ENCODE data around the gene AMOT. TPM values are rescaled to one million over a fixed set of nuclear protein-coding genes. Genes with fewer than 3 reads are reported as not detected.
A peak's percentile ranks its signal among the peaks of the same experiment; 100 is the strongest.

AMOT gene
- total RNA-seq, 1 donor from 2014 or later = 8.6 TPM

GRCh38 chrX:112760697-112761096 is 79.9 kb downstream of the AMOT start:
- DNase-seq (no peak), ATAC-seq (ENCODE audit: poor library complexity) (no peak)
- intact Hi-C loops (cut with DNase I) = no loop called here

DNA sequence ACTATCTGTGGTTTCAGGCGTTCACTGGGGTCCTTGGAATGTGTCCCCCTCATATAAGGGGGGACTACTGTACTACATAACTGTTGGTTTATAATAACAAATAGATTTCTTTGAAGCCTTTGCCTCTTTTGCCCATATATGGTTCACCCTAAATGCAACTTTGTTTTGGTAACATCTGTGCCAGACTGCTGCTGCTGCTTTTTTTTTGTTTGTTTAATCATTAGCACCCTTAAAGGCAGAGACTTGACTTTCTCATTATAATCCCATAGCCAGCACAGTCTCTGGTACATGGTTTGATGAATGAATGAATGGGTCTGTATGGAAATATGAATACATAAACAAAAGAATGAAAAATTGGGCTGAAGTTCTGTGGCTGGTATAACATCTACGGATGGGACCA is 80.7 kb downstream of the AMOT start:
- ATAC-seq (ENCODE audit: poor library complexity) = no peak

GRCh38 chrX:112759512-112759911 is 81.1 kb downstream of the AMOT start:
- DNase-seq (no peak), ATAC-seq (ENCODE audit: poor library complexity) (no peak)
- intact Hi-C loops (cut with DNase I) = no loop called here

More for the DNA sequence above, 80.7 kb downstream of the AMOT start:
- intact Hi-C loops (cut with DNase I) = no loop called here
- no peak for DNase-seq

- intact Hi-C loops (cut with DNase I) = no loop called here
- ATAC-seq (ENCODE audit: poor library complexity) = no peak
- DNase-seq = no peak
Measured at GRCh38 chrX:112757946-112758345, 82.7 kb downstream of the AMOT start.

DNA sequence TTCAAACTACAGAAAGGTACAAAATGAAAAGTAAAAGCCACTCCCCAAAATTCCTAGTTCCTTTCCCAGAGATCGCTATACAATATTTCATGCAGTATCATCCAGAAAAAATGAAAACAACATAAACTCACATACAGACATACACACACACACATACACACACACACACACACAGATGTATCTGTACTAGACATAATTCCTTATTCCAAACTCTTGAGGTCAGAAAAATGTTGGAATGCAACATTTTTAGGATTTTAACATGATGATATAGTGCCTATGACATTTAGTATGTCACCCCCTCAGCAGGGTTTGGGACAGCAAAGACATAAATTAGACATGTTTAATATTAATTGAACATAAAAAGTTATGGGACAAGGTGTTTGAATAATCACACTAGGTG is 87.5 kb downstream of the AMOT start:
- intact Hi-C loops (cut with DNase I) = no loop called here
- ATAC-seq (ENCODE audit: poor library complexity) = no peak
- no peak for DNase-seq

GRCh38 chrX:112751076-112751475 is 89.6 kb downstream of the AMOT start:
- no peak for DNase-seq
- ATAC-seq (ENCODE audit: poor library complexity) = no peak
- intact Hi-C loops (cut with DNase I) = no loop called here

GRCh38 chrX:112746812-112747595 is 93.6 kb downstream of the AMOT start:
- intact Hi-C loops (cut with DNase I) = no loop called here
- DNase-seq = no peak
- no peak for ATAC-seq (ENCODE audit: poor library complexity)

GRCh38 chrX:112738347-112739033 is 102.1 kb downstream of the AMOT start:
- intact Hi-C loops (cut with DNase I) = no loop called here
- no peak for ATAC-seq (ENCODE audit: poor library complexity)
- DNase-seq = no peak

DNA sequence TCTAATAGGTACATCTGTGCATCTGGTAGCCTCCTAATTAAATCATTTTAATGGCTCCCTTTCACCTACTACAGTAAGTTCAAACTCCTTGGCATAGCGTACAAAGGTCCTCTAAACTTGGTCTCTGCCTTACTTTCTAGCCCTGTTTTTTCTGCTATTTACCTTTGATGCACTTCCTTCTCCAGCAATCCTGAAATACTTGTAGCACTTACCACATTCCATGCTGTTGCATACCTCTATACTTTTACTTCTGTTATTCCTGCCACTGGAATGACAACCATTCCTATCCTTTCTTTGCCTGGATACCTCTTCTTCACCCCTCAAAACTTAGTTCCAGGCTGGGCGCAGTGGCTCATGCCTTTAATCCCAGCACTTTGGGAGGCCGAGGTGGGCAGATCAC is 104.3 kb downstream of the AMOT start:
- intact Hi-C loops (cut with DNase I) = no loop called here
- DNase-seq = no peak
- no peak for ATAC-seq (ENCODE audit: poor library complexity)

DNA sequence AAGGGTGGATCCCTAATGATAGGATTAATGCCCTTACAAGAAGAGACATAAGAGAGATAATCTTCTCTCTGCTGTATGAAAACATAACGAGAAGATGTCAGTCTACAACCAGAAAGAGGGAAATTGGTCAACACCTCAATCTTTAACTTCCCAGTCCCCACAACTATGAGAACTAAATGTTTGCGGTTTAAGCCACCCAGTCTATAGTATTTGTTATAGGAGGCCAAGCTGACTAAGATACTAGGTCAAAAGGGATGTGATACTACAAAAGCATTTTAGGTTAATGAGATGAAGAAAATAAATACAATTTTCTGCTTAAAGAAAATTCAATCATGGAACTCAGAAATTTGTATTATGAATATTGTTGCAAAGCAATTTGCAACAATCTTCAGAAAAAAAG is 105.5 kb downstream of the AMOT start:
- intact Hi-C loops (cut with DNase I) = no loop called here
- ATAC-seq (ENCODE audit: poor library complexity) = no peak
- no peak for DNase-seq

- DNase-seq = peak; percentile 37
- peak; percentile 45 for ATAC-seq (ENCODE audit: poor library complexity)
- intact Hi-C loops (cut with DNase I) = no loop called here
Measured at GRCh38 chrX:112734290-112734689, 106.3 kb downstream of the AMOT start.

DNA sequence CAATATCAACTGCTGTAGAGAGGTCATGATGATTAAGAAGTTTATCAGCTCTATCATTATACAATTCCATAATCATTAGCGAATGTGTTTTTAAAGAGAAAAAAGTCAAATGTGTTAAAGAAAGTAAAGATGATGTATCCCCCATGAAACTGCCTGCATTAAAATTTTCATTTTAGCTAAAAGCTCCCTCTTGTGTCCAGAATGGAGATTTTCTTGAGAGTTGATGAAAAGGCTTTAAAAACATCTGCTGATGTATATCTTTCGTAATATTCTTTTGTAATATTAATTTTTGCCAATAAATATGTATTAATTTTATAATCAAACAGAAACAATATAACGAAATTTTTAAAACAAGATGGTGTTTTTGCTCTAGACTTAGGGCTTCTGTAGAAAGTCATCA is 108.8 kb downstream of the AMOT start:
- ATAC-seq (ENCODE audit: poor library complexity) (no peak), DNase-seq (no peak)
- intact Hi-C loops (cut with DNase I) = no loop called here

Other genes with a start within 250 kb of the AMOT start
- gene LHFPL1, start 160.9 kb downstream of the AMOT start, total RNA-seq = 0.38 TPM

Data from Right ventricle myocardium superior (tissue), 1 donor.